Measurements from ENCODE around the gene KRCC1.

KRCC1 gene

DNA sequence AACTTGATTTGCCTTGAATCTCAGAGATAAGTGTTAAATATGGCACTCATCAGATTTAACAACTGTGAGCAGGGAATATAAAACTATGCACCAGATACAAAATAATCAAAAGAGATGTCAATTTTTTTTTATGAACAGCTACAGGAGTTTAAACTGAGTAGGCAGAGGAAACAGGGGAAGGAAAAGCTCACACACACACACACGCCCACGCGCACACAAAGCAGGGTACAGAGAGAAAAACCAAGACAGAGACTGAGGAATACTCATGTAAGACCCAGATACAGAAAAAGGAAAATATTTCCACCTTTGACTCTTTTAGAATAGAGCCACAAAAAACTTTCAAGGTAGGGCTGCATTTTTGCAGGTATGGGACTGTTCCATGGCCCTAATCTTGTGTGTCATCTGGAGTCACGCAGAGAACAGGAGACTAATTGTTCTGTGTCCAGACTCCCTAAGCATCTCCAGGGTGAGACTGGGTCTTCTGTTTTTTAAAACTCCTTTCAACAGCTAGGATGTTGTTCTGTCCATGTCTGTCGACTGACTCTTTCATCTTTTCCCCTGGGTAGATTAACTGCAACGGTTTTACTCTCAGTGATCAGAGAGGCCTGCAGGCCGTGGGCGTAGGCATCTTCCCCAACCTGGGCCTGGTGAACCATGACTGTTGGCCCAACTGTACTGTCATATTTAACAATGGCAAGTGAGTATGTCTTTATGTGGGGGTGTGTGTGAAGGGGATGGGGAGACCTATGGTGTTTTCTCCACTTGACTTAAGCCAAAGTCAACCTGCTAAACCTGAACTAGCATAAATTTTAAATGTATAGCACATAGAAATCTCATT is 35.1 kb upstream of the KRCC1 start:
- Histone ChIP-seq H3K27ac (no peak overlapping the region), H3K4me1 (ENCODE audit: control insufficient read depth in 1 of 2, insufficient read depth in 1 of 2, low read depth in 1 of 2, low read length in 1 of 2) (peaks cover 10 to 12% of the 10 kb centered on the region in 2 experiments), H3K4me3 (ENCODE audit: low read depth in 1 of 2, low read length in 1 of 2) (no peak overlapping the region), H3K27me3 (no peaks in the 10 kb centered on the region), H3K9me3 (no peaks in the 10 kb centered on the region), H3K36me3 (no peaks in the 10 kb centered on the region)
- TF ChIP-seq, protein P1, sequence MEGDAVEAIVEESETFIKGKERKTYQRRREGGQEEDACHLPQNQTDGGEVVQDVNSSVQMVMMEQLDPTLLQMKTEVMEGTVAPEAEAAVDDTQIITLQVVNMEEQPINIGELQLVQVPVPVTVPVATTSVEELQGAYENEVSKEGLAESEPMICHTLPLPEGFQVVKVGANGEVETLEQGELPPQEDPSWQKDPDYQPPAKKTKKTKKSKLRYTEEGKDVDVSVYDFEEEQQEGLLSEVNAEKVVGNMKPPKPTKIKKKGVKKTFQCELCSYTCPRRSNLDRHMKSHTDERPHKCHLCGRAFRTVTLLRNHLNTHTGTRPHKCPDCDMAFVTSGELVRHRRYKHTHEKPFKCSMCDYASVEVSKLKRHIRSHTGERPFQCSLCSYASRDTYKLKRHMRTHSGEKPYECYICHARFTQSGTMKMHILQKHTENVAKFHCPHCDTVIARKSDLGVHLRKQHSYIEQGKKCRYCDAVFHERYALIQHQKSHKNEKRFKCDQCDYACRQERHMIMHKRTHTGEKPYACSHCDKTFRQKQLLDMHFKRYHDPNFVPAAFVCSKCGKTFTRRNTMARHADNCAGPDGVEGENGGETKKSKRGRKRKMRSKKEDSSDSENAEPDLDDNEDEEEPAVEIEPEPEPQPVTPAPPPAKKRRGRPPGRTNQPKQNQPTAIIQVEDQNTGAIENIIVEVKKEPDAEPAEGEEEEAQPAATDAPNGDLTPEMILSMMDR (IDR thresholded peaks at IDR 0.05), result no peak

DNA sequence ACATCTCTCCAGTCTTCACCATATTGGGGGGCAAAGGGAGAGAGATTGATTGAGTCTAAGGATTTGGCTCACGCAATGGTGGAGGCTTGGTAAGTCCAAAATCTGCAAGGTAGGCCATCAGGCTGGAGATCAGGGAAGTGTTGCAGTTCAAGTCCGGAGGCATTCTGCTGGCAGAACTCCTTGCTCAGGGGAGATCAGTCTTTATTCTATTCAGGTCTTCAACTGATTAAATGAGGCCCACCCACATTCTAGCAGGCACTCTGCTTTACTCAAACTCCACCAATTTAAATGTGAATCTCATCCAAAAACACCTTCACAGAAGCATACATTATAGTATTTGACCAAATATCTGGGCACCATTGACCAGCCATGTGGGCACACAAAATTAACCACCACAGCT is 33.4 kb upstream of the KRCC1 start:
- Histone ChIP-seq H3K27me3 (no peaks in the 10 kb centered on the region), H3K27ac (no peak overlapping the region), H3K9me3 (no peaks in the 10 kb centered on the region), H3K36me3 (no peaks in the 10 kb centered on the region), H3K4me3 (ENCODE audit: low read depth in 1 of 2, low read length in 1 of 2) (no peak overlapping the region), H3K4me1 (ENCODE audit: control insufficient read depth in 1 of 2, insufficient read depth in 1 of 2, low read depth in 1 of 2, low read length in 1 of 2) (peaks cover 10 to 12% of the 10 kb centered on the region in 2 experiments)
- TF ChIP-seq, protein P1 (IDR thresholded peaks at IDR 0.05), result no peak

DNA sequence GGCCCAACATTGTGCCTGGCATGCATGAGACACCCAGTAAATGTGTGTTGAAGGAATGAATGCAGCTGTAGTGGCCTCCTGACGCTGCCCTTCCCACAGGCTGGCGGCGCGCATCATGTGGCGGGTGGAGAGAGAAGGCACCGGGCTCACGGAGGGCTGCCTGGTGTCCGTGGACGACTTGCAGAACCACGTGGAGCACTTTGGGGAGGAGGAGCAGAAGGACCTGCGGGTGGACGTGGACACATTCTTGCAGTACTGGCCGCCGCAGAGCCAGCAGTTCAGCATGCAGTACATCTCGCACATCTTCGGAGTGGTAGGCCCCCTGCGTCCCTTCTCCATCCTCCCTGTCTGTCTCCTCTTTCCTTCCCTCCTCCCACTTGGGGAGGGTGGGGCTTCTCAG is 32.2 kb upstream of the KRCC1 start:
- Histone ChIP-seq H3K36me3 (no peaks in the 10 kb centered on the region), H3K9me3 (no peaks in the 10 kb centered on the region), H3K27me3 (no peaks in the 10 kb centered on the region), H3K4me3 (ENCODE audit: low read depth in 1 of 2, low read length in 1 of 2) (no peak overlapping the region), H3K4me1 (ENCODE audit: control insufficient read depth in 1 of 2, insufficient read depth in 1 of 2, low read depth in 1 of 2, low read length in 1 of 2) (peaks cover 10% of the 10 kb centered on the region in 2 experiments), H3K27ac (no peak overlapping the region)
- TF ChIP-seq, protein P1 (IDR thresholded peaks at IDR 0.05), result no peak

DNA sequence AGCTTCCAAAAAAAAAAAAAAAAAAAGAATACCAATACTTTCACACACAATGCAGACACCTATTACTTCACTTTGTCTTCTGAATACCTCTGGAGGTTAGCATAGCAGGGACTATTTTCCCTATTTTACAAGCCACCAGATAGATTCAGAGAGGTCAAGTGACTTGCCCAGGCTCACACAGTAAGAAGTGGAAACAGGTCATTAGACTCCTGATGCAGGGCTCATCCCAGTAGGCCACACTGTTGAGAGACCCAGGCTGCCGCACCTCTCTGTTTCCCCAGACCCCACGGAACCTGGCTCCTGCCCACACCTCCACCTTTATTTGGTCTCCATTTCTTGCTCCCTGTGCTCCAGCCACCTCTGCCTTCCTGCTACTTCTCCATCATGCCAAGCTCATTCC is 31.5 kb upstream of the KRCC1 start:
- Histone ChIP-seq H3K27ac (no peak overlapping the region), H3K9me3 (no peaks in the 10 kb centered on the region), H3K27me3 (no peaks in the 10 kb centered on the region), H3K4me1 (ENCODE audit: control insufficient read depth in 1 of 2, insufficient read depth in 1 of 2, low read depth in 1 of 2, low read length in 1 of 2) (peaks cover 3% of the 10 kb centered on the region in 2 experiments), H3K36me3 (no peaks in the 10 kb centered on the region), H3K4me3 (ENCODE audit: low read depth in 1 of 2, low read length in 1 of 2) (no peak overlapping the region)
- TF ChIP-seq, protein P1 (IDR thresholded peaks at IDR 0.05), result no peak

DNA sequence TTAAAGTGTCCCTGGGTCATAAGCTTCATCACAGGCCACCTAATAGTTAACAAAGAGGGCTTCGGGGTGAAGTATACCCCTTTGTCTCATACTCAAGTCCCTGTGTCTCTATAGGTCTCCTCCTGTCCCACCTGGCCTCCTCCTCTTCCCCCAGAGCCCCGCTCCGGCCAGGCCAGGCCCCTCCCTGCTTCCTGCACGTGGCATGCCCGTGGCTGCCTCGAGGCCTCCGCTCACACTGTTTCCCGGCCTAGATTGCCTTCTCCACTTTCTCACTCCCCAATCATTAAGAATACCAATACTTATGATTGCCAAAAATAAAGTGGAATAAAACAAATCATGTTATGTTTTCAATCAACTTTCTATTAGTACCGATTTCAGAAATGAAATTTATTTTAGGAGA is 30.8 kb upstream of the KRCC1 start:
- Histone ChIP-seq H3K4me3 (ENCODE audit: low read depth in 1 of 2, low read length in 1 of 2) (no peak overlapping the region), H3K4me1 (ENCODE audit: control insufficient read depth in 1 of 2, insufficient read depth in 1 of 2, low read depth in 1 of 2, low read length in 1 of 2) (no peaks in the 10 kb centered on the region), H3K36me3 (no peaks in the 10 kb centered on the region), H3K9me3 (no peaks in the 10 kb centered on the region), H3K27me3 (no peaks in the 10 kb centered on the region), H3K27ac (no peak overlapping the region)
- TF ChIP-seq, protein P1 (IDR thresholded peaks at IDR 0.05), result no peak

Data from neutrophil (primary cell).